H1 (cell line): Measurements from ENCODE around the gene PTK6. TPM values are rescaled to one million over a fixed set of nuclear protein-coding genes. Genes with fewer than 3 reads are reported as not detected.

Source experiments
- ATF2 ChIP-seq: IDR thresholded peaks from 2 replicates; pipeline ENCODE4 v1.6.1; 2012; ENCODE audit warnings: low read length, inconsistent platforms
- BACH1 ChIP-seq: IDR thresholded peaks from 2 replicates; pipeline ENCODE4 v1.6.1; 2012; ENCODE audit warnings: low read length, improper control_type of control experiment
- CHD1 ChIP-seq: IDR thresholded peaks from 2 replicates; pipeline ENCODE4 v1.6.1; 2012; ENCODE audit warnings: low read depth, low read length, improper control_type of control experiment
- CHD7 ChIP-seq: fragments of 300-600 bp; sonication (generic); IDR thresholded peaks from 2 replicates; pipeline ENCODE4 v1.7.1; 2012; ENCODE audit warnings: low read length, moderate library complexity, mild to moderate bottlenecking, inconsistent platforms; ENCODE audit not compliant: insufficient replicate concordance
- E2F6 ChIP-seq: IDR thresholded peaks from 2 replicates; pipeline ENCODE4 v1.6.1; 2012; ENCODE audit warnings: inconsistent platforms
- SIX5 ChIP-seq: IDR thresholded peaks from 2 replicates; pipeline ENCODE4 v1.6.1; 2011; ENCODE audit warnings: mild to moderate bottlenecking, low read depth, low read length
- SRF ChIP-seq: IDR thresholded peaks from 2 replicates; pipeline ENCODE4 v1.6.1; 2011; ENCODE audit warnings: mild to moderate bottlenecking, low read depth, low read length, moderate library complexity
- TEAD4 ChIP-seq: IDR thresholded peaks from 2 replicates; pipeline ENCODE4 v1.6.1; 2012; ENCODE audit warnings: low read depth, low read length, inconsistent platforms, mixed read lengths
- polyA plus RNA-seq, 7 experiments: library from polyadenylated mRNA; depleted of rRNA in 3 of 7; stranded (reverse) in 5 of 7; unstranded in 2 of 7; fragments of >200 nt in 5 of 7; fragments of 200-250 nt in 2 of 7; gene quantifications; 1 replicate in 5 of 7; 2 replicates in 1 of 7; 4 replicates in 1 of 7; pipeline versions ENCODE4 v1.2.1 to v1.2.3, GENCODE V29; 2011 to 2013; ENCODE audit warnings: missing spikeins in 2 of 7, mixed read lengths in 2 of 7
- total RNA-seq: library from RNA; stranded (reverse); fragmentation: NEBNext Ultra II Directional; extraction: Animal tissue kit (Norgen Biotek cat#: 25700); gene quantifications from 2 replicates; pipeline ENCODE4 v1.2.1, GENCODE V29; 2021

The PTK6 gene
- total and polyA plus RNA-seq, 2 of the 8 experiments (the other 6 are each of a cell fraction or from before 2014, with no cell fraction given) = 0.12 to 0.19 TPM

- TF ChIP-seq E2F6 (no peak), TEAD4 (no peak), CHD1 (no peak), SIX5 (no peak), SRF (no peak), BACH1 (no peak), CHD7 (no peak), ATF2 (no peak)
Observed at GRCh38 chr20:63495741-63496595, 41.2 kb downstream of the PTK6 start (continued).
